Astrocyte (in vitro differentiated cells and primary cell): ENCODE measurements around the gene NOC2L.

ENCODE experiments used
- CTCF ChIP-seq: IDR thresholded peaks from 2 replicates; pipeline ENCODE4 v1.5.1; 2011; ENCODE audit warnings: low read depth, mild to moderate bottlenecking, inconsistent platforms, low read length, moderate library complexity; ENCODE audit not compliant: insufficient read depth
- EZH2 ChIP-seq: IDR thresholded peaks from 2 replicates; pipeline ENCODE4 v1.6.1; 2012; ENCODE audit warnings: mild to moderate bottlenecking, low read length, inconsistent platforms; ENCODE audit not compliant: insufficient read depth

- TF ChIP-seq CTCF: no peak
- no peak for TF ChIP-seq EZH2
Measured at GRCh38 chr1:938711-939489, 20.2 kb downstream of the NOC2L start.
